GOT3 (cell line): ENCODE data around the gene PCDHA4.
"Not testable (repeated sequence)": the region's sequence is repeated elsewhere in the genome, so short reads cannot be mapped to it uniquely, and the experiment has no call there.

Experiments
- DNase-seq: peaks from one replicate; lab custom pipeline; 2025; ENCODE audit warnings: mixed read lengths; lab: John Stamatoyannopoulos, UW

PCDHA4 gene

DNA sequence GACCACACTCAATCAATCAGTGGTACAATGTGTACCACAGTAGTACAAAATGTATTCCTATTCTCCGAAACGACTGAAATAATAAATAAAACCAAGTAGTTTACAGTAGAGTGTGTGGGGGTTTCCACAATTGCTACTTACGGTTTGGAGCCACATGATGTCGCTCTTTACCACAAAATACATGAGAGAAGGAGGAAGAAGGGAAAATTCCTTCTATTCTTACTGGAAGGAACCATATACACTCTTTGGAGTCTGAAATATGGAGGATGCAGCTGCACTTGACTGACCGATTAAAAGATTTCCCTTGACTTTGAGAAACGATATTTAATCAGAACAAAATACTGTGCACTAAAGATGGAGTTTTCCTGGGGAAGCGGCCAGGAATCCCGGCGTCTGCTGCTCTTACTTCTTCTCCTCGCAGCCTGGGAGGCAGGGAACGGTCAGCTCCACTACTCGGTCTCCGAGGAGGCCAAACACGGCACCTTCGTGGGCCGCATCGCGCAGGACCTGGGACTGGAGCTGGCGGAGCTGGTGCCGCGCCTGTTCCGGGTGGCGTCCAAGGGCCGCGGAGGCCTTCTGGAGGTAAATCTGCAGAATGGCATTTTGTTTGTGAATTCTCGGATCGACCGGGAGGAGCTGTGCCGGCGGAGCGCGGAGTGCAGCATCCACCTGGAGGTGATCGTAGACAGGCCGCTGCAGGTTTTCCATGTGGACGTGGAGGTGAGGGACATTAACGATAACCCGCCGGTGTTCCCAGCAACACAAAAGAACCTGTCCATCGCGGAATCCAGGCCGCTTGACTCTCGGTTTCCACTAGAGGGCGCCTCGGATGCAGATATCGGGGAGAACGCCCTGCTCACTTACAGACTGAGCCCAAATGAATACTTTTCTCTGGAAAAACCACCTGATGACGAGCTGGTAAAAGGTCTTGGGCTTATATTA, at the start of gene PCDHA4:
Gene PCDHA4, plus strand, starts transcription at position 235 of the 942 bp plus-strand sequence.
- DNase-seq: no peak

DNA sequence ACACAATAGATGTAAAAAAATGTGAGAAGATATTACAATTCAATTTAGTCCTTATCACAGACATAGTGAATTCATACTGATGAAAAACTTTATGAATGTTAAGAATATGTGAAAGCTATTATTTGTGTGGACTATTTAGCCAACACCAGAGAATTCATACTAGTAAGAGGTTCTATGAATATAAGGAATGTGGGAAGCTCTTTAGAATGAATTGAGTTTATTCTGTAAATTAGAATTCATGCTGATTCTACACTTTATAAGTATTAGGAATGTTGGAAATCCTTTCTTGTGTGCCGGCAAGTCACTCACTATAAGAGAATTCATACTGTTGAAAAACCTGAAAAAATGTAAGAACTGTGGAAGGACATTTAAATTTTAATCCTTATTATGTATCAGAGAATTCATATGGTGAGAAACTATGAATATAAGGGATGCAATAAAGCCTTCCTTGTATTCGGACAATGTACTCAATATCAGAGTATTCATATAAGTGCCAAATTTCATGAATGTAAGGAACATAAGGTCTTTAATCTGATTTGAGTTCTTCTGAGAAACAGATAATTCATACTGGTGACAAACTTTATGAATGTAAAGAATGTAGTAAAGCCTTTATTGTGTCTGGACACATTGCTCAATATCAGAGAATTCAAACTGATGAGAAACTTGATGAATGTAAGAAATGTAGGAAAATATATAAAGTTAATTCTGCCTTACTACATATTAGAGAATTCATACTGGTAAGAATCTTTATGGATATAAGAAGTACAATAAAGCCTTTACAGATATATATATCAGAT, 42.5 kb upstream of the PCDHA4 start:
- no peak for DNase-seq

DNA sequence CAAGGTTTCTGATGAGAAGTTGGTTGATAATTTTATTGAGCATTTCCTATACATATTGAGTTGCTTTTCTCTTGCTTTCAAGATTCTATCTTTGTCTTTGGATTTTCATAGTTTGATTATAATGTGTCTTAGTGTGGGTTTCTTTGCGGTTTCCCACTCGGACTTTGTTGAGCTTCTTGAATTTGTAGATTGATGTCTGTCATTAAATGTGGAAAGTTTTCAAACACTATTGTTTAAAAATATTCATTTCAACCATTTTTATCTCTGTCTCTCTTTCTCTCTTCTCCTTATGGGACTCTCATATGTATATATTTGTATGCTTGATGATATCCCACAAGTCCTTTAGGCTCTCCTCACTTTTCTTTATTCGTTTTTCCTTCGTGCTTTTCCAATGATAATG, 39.4 kb upstream of the PCDHA4 start:
- no peak for DNase-seq

- no peak for DNase-seq
These were observed 26.4 kb upstream of the PCDHA4 start for GRCh38 chr5:140780512-140780911.

- no peak for DNase-seq
These were observed 20.8 kb upstream of the PCDHA4 start, which contains the start of gene PCDHA1 for GRCh38 chr5:140785905-140786686. Gene PCDHA1 (plus strand): TSS chr5:140786140.

GRCh38 chr5:140787422-140787821, 19.4 kb upstream of the PCDHA4 start:
- not testable (repeated sequence) for DNase-seq

GRCh38 chr5:140787849-140788504, 18.9 kb upstream of the PCDHA4 start:
- not testable (repeated sequence) for DNase-seq

DNA sequence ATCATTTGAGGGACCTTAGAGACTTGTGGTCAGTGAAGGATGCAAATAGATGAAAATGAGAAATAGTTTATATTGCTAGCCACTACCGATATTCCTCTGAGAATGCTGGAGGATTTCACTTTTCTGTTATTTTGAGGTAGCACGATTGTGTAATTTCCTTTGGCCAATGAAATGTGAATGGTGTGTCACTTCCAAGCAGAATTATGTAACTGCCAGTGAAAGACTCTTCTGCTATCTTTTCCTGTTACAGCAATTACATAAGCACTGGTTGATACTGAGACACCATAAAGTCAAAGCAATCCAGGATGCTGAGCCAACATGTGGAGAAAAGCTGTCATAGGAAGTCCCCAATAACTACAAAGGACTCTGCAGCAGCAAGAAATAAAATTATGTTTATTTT, 15.8 kb upstream of the PCDHA4 start:
- no peak for DNase-seq

- DNase-seq: no peak
These were observed 12.1 kb upstream of the PCDHA4 start, which contains the start of gene PCDHA2 for GRCh38 chr5:140794595-140795258. Gene PCDHA2 (plus strand): TSS chr5:140794852.

DNA sequence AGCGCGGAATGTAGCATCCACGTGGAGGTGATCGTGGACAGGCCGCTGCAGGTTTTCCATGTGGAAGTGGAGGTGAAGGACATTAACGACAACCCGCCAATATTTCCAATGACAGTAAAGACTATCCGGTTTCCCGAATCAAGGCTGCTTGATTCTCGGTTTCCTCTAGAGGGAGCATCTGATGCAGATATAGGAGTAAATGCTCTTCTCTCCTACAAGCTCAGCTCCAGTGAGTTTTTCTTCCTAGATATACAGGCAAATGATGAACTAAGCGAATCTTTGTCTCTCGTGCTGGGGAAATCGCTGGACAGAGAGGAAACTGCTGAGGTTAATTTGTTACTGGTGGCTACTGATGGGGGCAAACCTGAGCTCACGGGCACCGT, 11.6 kb upstream of the PCDHA4 start:
- no peak for DNase-seq

- not testable (repeated sequence) for DNase-seq
These were observed 10.7 kb upstream of the PCDHA4 start for GRCh38 chr5:140796072-140796717.

GRCh38 chr5:140796718-140797095, 10.2 kb upstream of the PCDHA4 start:
- DNase-seq: no peak

DNA sequence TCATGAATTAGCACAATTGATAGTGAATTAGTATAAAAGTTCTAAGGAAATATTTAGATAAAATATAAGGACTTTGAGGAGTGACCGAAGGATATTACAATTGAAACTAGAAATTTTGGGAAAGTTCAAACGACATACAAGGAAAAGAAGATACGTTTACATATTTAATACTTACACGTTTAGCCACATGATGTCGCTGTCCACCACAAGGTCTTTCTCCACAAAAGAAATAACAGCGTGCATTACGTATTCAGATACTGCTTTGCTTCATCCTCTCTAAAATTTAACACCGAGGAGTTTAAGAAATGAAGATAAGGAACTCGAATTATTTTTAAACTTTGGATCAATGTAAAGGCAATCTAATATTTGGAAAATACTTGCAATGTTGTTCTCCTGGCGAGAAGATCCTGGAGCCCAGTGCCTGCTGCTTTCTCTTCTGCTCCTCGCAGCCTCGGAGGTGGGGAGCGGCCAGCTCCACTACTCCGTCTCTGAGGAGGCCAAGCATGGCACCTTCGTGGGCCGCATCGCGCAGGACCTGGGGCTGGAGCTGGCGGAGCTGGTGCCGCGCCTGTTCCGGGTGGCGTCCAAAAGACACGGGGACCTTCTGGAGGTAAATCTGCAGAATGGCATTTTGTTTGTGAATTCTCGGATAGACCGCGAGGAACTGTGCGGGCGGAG, 5.9 kb upstream of the PCDHA4 start, which contains the start of gene PCDHA3:
Gene PCDHA3, plus strand, starts transcription at position 242 of the 678 bp plus-strand sequence.
- no peak for DNase-seq

- DNase-seq: no peak
These were observed 5.4 kb upstream of the PCDHA4 start for GRCh38 chr5:140801494-140801841.

- DNase-seq: not testable (repeated sequence)
These were observed 4.5 kb upstream of the PCDHA4 start for GRCh38 chr5:140802381-140802780.

DNA sequence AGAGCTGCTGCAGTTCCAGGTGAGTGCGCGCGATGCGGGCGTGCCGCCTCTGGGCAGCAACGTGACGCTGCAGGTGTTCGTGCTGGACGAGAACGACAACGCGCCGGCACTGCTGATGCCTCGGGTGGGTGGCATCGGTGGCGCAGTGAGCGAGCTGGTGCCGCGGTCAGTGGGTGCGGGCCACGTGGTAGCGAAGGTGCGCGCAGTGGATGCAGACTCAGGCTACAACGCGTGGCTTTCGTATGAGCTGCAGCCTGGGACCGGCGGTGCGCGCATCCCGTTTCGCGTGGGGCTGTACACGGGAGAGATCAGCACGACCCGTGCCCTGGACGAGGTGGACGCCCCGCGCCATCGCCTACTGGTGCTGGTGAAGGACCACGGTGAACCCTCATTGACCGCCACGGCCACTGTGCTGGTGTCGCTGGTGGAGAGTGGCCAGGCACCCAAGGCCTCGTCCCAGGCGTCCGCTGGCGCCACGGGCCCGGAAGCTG, 4.0 kb upstream of the PCDHA4 start:
- no peak for DNase-seq

DNA sequence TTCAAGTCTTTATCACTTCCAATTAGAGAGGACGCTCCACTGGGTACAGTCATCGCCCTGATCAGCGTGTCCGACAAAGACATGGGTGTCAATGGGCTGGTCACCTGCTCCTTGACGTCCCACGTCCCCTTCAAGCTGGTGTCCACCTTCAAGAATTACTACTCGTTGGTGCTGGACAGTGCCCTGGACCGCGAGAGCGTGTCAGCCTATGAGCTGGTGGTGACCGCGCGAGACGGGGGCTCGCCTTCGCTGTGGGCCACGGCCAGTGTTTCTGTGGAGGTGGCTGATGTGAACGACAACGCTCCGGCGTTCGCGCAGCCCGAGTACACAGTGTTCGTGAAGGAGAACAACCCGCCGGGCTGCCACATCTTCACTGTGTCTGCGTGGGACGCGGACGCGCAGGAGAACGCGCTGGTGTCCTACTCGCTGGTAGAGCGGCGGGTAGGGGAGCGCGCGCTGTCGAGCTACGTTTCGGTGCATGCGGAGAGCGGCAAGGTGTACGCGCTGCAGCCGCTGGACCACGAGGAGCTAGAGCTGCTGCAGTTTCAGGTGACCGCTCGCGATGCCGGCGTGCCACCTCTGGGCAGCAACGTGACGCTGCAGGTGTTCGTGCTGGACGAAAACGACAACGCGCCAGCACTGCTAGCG, 1.5 kb downstream of the PCDHA4 start:
- DNase-seq: not testable (repeated sequence)

DNA sequence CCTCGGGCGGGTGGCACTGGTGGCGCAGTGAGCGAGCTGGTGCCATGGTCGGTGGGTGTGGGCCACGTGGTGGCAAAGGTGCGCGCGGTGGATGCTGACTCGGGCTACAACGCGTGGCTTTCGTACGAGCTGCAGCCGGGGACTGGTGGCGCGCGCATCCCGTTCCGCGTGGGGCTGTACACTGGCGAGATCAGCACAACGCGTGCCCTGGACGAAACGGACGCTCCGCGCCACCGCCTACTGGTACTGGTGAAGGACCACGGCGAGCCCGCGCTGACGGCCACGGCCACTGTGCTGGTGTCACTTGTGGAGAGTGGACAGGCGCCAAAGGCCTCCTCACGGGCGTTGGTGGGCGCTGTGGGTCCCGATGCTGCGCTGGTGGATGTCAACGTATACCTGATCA, 2.0 kb downstream of the PCDHA4 start:
- DNase-seq: no peak
